Activated T-helper 1 cell treated with Interleukin-2 at 50 U/mL for 16 hours (primary cell): ENCODE measurements around the gene KREMEN2.

ENCODE experiments used
- DNase-seq: peaks from one replicate; pipeline ENCODE4 v3.0.0-alpha.2; 2020; ENCODE audit warnings: low read depth

Gene KREMEN2

DNA sequence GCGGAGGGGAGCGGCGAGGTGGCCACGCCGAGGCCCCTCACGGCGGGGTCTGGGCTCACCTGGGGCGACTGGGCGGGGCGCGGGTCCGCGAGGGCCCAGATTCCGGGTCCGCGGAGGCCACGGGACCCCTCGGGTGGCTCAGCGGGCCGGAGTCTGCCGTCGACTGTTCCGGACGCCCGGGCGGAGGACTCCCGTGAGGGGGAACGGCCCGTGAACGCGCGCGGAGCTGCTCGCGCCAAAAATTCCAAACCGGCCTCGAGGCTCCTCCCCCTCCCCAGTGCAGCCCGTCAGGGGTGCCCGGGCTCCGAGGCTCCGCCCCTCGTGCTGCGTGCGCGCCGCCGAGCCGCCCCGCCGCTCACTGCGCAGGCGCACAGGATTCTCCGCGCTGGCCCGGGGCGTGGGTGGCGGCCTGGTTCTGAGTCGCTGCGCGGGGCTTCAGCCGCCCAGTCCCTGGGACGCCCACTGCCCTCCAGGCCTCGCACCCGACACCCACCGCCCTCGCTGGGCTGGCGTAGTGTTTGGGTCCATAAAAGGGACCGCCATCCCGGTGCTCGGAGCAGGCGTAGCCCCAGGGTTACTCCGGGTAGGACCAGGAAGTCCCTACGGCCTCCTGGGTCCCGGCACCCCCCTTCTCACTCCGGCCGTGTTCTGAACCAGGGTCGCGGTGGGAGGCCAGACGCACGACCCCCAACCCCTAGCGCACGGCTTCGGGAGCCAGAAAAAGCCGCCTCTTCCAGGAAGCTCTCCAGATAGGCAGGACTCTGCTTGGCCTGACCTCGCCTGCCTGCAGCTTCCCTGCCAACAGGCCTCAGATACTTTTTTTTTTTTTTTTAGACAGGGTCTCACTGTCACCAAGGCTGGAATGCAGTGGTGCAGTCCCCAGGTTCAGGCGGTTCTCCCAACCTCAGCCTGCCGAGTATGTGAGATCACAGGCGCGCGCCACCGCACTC lies 16.4 kb downstream of the KREMEN2 start, which contains the start of gene PKMYT1:
TSS of gene PKMYT1 (minus strand) at position 220 of the 950 bp plus-strand sequence. CDS start 789 bp downstream, outside the sequence.
- DNase-seq, result peak; percentile 95

DNA sequence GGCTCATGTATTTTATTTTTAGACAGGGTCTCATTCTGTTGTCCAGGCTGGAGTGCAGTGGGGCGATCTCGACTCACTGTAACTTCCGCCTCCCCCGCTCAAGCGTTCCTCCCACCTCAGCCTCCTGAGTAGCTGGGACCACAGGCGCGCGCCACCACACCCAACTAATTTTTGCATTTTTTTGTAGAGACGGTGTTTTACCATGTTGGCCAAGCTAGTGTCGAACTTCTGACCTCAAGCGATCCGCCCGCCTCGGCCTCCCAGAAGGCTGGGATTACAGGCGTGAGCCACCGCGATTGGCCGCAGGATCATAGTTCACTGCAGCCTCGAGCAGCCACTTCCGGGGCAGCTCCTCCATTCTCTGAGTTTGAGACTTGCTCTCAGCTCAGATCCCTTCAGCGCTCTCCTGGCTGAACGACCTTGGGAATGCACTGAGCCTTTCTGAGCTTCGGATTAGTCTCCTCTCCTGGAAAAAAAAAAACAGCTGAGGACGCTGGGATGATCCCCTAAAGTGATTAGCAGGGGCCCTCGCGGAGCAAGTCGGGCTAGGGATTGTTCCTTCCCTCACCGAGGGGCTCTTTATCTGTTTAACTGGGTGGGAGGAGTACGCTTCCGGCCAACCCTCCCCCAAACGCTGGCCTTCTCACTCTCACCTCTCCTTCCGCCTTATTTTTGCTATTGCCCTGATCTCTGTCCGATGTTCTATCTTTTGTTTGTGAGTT lies 17.3 kb downstream of the KREMEN2 start:
- no peak for DNase-seq

DNA sequence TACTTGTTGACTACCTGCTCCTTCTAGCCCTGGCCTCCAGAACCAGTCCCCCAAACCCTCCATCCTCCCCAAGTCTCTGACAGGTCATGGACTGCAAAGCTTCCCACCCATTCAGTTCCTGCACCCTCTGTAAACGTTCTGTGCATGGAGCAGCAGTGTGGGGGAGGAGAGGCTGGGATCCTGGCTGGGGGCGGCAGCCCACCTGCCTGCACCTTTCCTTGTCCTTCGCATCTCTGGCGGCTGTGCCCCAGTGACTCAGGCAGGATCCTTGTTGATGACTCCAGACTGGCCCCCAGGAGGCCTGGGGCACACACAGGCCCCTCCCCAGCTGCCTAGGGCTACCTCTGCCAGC lies 17.8 kb downstream of the KREMEN2 start:
- no peak for DNase-seq

DNA sequence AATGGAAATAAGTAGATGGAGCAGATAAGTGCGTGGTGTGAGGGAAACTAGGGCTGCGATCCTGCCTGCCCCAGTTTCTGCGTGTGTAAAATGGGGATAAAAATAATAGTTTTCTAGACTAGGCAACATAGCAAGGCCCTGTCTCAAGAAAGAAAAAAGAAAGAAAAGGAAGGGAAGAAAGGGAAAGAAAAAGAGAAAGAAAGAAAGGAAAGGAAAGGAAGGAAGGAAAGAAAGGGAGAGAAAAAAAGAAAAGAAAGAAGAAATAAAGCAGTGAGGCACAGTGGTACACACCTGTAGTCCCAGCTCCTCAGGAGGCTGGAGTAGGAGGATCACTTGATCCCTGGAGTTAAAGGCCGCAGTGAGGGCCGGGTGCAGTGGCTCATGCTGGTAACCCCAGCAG lies 18.3 kb downstream of the KREMEN2 start:
- DNase-seq, result no peak

DNA sequence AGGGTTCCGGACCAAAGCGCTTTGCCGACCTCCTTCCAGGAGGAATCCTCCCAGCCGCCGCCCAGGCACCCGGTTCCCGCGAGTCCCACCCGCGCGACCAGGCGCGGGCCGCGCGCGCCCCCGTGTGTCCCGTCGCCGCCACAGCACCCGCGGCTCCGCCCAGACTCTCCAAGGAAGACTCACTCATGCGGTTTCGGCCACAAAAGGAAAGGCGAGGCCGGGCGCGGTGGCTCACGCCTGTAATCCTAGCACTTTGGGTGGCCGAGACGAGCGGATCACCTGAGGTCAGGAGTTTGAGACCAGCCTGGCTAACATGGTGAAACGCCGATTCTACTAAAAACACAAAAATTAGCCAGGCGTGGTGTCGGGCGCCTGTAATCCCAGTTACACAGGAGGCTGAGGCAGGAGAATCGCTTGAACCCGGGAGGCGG lies 19.6 kb downstream of the KREMEN2 start:
- DNase-seq, result peak; percentile 53

DNA sequence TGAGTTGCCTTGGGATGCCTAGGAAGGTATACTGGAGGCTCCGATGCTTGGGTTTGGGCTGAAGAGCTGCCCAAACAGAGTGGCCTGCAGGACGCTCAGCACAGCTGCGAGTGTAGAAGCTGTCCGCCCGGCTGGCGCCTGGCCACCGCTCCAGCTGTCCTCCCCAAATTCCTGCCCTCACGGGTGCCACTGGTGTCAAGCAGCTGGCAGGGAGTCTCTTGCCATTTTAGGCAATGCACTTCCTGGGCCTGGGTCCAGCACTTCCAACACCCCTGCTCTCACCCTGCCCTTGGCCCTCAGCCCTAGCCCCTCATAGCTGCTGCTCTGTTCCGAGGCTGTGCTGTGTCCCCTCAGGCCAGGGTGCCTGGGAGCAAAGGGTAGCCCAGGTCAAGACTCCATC lies 21.4 kb downstream of the KREMEN2 start:
- DNase-seq, result no peak

DNA sequence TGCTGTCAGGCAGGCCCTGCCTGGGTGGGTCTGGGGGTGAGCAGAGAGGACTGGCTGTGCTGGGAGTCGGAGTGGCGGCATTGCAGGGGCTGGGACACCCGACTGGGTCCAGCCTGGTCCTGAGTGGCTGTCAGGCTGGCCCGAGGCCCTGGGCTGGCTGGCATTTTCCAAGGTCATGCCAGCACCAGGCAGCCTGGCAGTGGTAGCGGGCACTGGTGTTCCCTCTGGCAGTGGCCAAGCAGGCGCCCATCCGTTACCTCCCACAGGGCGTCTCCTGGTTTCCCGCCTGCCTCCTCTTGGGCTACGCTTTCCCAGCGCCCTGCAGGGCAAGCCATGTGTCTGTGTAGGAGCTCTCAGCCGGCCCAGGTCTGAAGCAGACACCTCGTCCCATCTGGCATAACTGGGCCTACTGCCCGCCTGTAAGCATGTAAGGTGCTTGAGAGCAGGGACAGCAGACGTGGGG lies 21.8 kb downstream of the KREMEN2 start:
- no peak for DNase-seq

DNA sequence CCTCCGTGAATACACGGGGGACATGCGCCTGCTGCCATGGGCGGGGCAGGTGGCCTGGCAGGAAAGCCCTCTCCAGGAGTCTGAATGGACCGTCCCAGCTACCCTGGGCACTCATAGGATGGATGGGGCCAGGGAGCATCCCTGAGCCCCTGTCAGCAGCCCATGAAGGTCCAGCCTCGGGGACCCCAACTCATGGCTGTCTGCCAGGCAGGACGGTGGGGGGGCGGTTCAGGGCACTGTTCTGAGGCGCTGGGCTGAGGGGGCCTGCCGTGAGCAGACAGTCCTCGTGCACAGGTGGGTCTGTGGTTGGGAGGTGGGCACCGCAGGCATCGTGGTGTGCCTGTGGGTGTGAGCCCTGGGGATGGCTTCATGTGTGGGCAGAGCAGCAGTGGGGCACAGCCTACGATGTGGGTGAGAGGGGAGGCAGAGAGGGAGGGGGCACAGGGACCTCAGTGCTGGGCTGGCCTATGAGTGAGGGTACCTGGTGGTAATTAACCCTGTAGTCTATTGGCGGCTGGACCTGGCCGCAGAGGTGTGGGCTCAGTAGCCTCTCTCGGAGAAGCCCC lies 22.6 kb downstream of the KREMEN2 start:
- DNase-seq, result no peak

DNA sequence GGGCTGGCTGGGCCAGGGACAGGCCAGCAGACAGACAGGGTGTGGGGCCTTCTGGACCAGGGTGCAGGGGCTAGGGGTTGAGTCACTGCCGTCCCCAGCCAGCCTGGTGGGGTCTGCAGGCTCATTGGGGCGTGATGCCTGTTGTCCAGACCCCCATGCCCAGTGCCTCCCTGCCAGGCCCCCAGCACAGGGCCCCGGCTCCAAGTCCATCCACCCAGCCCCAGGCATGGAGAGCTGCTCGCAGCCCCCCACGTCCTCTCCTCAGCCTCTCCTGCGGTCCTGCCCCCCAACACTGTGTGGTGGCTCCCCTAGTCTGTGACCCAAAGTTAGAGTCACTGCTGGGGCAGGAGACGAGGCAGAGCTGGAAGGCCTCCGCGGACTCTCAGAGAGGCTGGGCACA lies 23.2 kb downstream of the KREMEN2 start:
- no peak for DNase-seq

DNA sequence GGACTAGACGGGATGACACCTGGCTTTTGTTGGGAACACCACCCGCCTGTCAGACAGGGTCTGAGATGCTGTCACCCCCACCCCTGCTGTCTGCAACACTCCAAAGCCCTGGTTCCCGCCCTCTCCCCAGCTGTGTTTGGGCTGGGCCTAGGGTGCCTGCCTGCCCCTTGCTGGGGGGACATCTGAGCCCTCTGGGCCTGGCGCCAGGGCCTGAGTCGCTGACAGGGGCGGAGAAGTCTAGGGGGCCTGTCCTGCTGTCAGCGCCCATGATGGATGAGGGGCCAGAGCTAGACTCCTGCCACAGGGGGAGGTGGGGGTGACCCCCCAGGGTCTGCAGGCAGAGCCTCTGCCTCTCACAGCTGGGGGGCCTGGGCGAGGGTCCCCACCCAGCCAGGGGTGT lies 23.8 kb downstream of the KREMEN2 start:
- DNase-seq, result no peak

DNA sequence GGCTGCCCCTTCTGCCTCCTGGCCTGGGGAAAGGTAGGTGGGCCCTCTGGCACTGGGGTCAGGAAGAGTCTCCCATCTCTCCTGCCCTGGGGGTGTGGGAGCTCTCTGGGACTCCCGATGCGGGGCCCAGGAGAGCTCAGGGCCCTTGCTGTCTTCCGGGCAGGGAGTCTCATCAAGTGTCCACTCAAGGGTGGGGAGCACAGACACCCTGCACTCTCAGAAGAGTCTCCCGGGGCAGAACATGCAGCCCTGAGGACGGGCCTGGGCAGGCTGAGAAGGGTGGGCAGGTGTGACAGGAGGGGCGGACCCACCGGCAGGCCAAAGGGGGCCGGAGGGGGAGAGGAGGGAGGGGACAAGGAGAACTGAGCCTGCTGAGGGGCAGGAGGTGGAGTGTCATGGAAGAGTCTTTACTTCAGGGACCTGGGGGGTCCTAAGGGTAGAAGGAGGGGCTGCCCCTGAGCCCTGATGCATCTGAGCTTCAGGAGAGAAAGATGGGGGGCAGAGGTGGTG lies 24.6 kb downstream of the KREMEN2 start:
- DNase-seq, result no peak

DNA sequence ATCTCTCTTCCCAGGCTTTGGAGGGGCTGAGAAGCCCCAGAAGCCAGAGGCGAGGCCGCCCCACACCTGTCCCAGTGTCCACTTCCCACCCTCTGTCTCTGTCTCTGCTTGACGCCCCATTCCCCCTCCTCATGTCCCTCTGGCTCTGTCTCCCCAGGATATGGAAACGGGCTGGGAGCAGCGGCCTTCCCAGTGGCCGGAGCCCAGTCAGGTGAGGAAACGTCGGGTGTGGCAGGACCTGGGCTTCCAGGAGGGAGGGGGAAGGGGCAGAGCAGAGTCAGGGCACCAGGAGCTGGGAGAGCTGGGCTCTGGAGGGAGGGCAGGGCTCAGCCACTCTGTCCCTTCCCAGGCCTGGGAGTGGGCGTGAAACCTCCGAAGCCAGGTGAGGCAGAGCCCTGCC lies 26.8 kb downstream of the KREMEN2 start:
- DNase-seq, result no peak

DNA sequence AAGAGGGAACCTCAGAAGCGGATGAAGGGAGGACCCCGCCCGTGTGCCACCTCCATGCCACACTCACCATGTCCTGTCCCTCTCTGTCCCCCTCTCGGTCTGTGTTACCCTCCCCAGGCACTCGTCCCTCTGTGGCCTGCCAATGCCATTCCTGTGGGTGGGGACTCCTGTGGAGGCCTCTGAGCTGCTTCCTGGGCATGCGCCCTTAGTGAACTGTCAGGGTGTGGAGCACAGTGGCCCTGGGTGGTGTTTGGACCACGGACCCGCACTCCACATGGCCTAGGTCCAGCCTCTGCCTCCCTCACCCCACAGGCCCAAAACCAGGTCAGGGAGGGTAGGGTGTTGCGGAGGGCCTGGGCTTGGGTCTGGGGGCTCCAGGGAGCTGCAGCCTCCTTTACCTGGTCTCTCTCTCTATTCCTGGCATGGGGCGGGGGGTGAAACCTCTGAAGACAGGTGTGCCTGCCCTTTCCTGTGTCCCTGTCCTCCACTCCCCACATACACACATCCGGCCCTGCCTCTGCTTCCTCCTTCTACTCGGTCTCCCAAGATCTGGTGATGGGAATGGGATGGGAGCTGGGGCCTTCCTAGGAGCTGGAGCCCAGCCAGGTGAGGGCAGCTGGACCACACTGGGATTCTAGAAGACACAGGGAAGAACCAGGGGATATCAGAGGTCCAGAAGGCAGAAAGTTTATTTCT lies 27.6 kb downstream of the KREMEN2 start:
- no peak for DNase-seq

DNA sequence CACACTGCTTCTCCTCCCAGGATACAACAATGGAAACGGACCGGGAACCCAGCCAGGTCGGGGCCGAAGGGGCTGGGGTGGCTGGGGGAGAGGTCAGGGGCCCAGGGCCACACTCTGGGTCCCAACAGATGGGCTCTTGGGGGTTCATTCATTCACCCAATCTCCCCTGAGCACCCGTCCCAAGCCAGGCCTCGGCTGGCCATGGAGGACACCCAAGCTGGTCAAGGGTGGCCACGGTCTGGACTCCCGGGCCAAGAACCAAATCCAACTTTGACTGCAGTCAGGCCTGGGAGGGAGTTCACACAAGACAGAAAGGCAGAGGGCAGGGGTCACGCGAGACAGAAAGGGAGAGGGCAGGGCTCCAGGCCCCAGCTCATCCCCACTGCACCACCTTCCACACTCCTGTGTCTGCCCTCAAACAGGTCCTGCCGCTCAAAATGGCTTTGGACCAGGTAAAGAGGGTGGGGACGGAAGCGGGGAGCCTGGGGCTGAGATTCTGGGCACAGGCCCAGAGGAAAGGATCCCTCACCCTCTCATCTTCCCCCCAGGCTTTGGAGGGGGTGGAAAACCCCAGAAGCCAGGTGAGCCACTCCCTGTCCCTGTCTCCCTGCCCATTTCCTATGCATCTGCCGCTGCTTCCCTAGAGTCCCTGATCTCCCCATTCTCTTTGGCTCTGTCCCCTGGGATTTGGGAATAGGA lies 28.5 kb downstream of the KREMEN2 start:
- DNase-seq, result no peak

DNA sequence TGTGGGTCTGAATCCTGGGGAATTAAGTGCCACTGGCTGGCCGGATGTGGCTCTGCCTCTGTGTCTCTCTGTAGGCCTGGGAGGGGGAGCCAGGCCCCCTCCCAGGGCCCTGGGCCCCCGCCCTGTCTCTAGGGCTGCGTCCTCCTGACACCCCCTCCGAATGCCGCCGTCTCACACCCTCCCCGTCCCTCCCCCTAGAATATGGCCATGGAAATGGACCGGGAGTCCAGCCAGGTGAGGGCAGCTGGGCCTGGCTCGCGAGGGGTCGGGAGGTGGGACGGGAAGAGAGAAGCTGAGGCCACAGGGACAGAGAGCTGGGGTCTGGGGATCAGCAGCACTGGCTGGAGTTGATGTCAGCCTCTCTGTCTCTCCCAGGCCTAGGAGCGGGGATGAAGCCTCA lies 32.2 kb downstream of the KREMEN2 start:
- DNase-seq, result no peak

DNA sequence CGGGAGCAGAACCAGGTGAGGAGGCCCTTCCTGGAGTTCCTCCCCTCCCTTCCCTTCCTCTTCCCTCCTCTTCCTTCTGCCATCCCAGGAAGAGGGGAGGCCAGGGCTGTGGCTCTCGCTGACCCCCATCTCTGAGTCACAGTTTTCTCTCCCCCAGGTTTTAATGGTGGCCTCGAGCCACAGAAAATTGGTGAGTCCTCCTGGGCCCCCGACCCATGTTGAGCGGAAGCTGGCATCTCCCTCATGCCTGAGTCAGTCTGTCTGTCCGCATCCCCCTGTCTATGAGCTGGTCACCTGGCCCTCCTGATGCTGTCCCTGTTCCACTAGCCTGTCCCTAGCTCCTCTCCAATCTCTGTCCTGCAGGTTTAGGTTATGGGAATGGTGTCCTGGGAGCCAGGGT lies 35.9 kb downstream of the KREMEN2 start:
- DNase-seq, result no peak

DNA sequence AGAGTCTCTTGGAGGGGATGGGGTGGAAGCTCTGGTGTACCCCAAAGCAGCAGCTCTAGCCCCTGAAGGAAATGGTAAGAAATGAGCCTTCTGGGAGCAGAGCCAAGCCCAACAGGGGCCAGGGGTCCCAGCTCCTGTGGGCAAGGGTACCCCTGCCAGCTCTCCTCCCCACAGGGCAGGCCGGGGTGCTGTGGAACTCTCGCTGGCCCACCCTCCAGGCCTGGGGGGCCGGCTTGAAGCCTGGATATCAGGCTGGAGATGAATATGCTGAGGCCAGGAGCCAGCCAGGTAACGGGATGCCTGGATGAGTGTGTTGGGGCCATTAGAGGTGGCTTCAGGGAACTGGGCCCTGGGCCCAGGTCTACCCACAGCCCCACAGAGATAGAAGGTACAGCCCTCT lies 36.5 kb downstream of the KREMEN2 start:
- no peak for DNase-seq

DNA sequence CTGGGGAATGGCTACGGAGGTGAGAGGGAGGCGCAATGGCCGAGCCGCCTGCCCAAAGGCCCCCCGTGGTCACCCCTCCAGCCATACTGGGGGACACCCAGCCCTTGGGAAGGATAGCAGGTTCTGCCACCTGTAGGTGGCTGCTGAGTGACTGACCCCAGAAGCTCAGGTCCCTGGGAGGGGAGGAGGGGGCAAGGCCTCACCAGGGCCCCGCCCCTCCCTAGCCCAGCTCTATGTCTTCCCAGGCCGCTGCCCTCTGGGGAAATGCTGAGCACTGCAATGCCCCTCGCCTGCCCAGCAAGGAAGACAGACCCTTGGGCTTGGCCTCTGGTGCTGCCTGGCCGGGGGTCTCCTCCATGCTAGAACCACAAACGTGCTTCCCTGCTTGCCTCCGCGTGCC lies 37.2 kb downstream of the KREMEN2 start:
- DNase-seq, result no peak

DNA sequence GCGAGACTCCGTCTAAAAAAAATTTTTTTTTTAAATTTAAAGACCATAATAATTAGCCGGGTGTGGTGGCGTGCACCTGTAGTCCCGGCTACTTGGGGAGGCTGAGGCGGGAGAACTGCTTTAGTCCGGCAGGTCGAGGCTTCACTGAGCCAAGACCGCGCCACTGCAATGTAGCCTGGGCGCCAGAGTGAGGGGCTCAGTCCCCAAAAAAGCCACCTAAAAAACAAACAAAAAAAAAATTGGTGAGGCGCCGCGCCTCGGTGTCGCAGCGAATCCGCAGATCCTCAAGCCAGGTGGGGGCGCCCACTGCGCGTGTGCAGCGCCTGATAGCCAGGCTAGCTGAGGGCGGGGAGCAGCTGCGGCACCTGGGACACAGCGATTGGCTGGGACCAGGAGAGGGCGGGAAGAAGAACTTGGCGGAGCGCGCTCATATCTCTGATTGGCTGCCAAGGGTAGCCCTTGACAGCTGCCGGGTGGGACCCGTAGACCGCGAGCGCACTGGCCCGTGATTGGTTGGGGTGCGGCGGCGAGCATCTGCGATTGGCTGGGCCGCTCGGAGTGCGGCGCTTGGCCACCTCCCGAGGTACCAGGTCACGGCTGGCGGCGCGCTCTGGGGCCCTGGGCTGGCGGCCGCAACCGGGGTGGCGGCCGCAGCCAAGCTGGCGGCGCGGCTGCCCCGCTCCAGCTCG lies 39.7 kb downstream of the KREMEN2 start:
- DNase-seq, result peak; percentile 93

DNA sequence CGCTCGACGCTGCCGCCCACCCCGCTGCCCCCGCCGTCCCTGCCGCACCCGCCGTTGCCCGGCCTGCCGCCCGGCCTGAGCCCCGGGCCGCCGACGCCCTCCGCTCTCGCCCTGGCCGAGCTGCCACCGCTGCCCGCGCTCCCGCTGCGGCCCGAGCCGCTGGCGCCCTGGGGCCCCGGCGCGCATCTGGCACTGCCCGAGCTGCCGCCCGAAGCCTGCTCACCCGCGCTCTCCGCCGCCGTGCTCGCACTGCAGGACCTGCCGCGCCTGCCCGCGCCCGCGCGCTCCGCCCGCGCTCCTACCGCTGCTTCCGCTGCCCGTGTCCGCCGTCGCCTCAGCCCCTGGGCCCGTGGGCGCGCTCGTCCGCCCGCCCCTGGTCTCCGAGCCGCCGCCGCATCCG lies 40.2 kb downstream of the KREMEN2 start:
- DNase-seq, result no peak

DNA sequence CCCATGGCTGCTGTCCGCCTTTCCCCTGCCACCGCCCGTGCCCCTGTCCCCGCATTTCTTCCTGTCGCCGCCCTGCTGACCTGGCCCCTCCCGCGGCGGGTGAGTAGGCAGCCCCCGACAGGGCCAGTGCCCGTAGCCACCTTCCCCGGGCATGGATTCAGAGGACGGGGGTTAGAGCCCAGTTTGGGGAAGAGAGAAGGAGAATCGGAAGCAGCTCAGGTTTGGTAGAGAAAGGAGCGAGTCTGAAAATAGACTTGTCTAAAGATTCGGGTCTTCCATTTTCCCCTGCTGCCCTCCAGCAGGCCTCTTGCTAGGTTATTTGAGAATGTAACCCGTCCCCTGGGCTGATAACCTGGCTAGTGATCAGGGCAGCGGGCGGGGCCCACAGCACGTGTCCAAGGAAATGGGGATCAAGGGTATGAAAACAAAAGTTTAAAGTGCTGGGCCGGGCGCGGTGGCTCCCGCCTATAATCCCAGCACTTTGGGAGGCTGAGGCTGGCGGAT lies 40.8 kb downstream of the KREMEN2 start:
- no peak for DNase-seq
